A549 (cell line): ENCODE results near the gene RIT1. TPM values are rescaled to one million over a fixed set of nuclear protein-coding genes. Genes with fewer than 3 reads are reported as not detected.

Experiments used
- ATAC-seq, 2 experiments: fragments of 200-7000 bp in 1 of 2; fragments of >200 bp in 1 of 2; cut with Nextera tagmentation in 1 of 2; cut with Tn5 transposase in 1 of 2; 3 replicates each; pipeline versions ENCODE4 v1.8.0 to v1.9.1; 2018 to 2020; ENCODE audit warnings: mild to moderate bottlenecking in 1 of 2, moderate library complexity in 1 of 2
- CTCF ChIA-PET: fragments of 300-600 bp; sonication (Branson Sonifier 250); formaldehyde crosslinking; extraction: SDS; loops from one replicate; lab custom pipeline; 2021; ENCODE audit warnings: antibody characterized with exemption, inconsistent platforms; lab: Yijun Ruan, JAX
- POLR2A ChIA-PET: fragments of 350-600 bp; formaldehyde crosslinking; extraction: SDS; loops from one replicate; lab custom pipeline; 2021; ENCODE audit warnings: antibody characterized with exemption, inconsistent platforms; lab: Yijun Ruan, JAX
- DNase-seq, 2 experiments: peaks; one replicate each; pipeline versions ENCODE4 v3.0.0 to v3.0.0-alpha.2; 2011 to 2016; ENCODE audit warnings: low read depth in 1 of 2, low spot score in 1 of 2
- FAIRE-seq: peaks from 2 replicates; lab custom pipeline; 2011; peaks lifted over from hg19 to GRCh38; lab: Jason Lieb, UNC
- H3K27ac ChIP-seq, 2 experiments: fragments of >200 bp; sonication (Bioruptor Twin); formaldehyde crosslinking; 3 replicates each; pipeline ENCODE4 v1.5.1; 2016 to 2017
- H3K4me1 ChIP-seq: fragments of >200 bp; sonication (Bioruptor Twin); formaldehyde crosslinking; 3 replicates; pipeline ENCODE4 v1.6.1; 2016
- H3K4me2 ChIP-seq: fragments of >200 bp; sonication (Bioruptor Twin); formaldehyde crosslinking; 3 replicates; pipeline ENCODE4 v1.6.1; 2016
- H3K4me3 ChIP-seq: fragments of >200 bp; sonication (Bioruptor Twin); formaldehyde crosslinking; 3 replicates; pipeline ENCODE4 v1.5.1; 2016
- H3K9me3 ChIP-seq: fragments of >200 bp; sonication (Bioruptor Twin); formaldehyde crosslinking; 3 replicates; pipeline ENCODE4 v1.6.1; 2016
- CBX2 ChIP-seq: fragments of 200-600 bp; sonication (generic); IDR thresholded peaks from 2 replicates; pipeline ENCODE4 v1.6.1; 2016; ENCODE audit warnings: low read depth, mild to moderate bottlenecking, borderline replicate concordance
- FOSL2 ChIP-seq, 2 experiments: fragments of 450-650 bp in 1 of 2; fragments of >200 bp in 1 of 2; sonication (Bioruptor Twin) in 1 of 2; formaldehyde crosslinking; IDR thresholded peaks; 2 replicates each; pipeline versions ENCODE4 v1.5.0 to v1.6.1; 2016 to 2020; ENCODE audit warnings: mild to moderate bottlenecking in 1 of 2, moderate library complexity in 1 of 2
- HEYL ChIP-seq: fragments of 250-450 bp; sonication (Bioruptor Pico); IDR thresholded peaks from 2 replicates; pipeline ENCODE4 v1.8.0; 2021; ENCODE audit warnings: mild to moderate bottlenecking, moderate library complexity
- HOXB5 ChIP-seq: fragments of 250-450 bp; sonication (Bioruptor Pico); IDR thresholded peaks from 2 replicates; pipeline ENCODE4 v1.5.0; 2020; ENCODE audit warnings: mild to moderate bottlenecking, moderate library complexity
- KDM5A ChIP-seq: fragments of 200-600 bp; sonication (generic); IDR thresholded peaks from 2 replicates; pipeline ENCODE4 v1.6.1; 2016; ENCODE audit warnings: antibody characterized with exemption, mild to moderate bottlenecking
- PHF8 ChIP-seq: fragments of 200-600 bp; sonication (generic); IDR thresholded peaks from 2 replicates; pipeline ENCODE4 v1.6.1; 2016; ENCODE audit warnings: low read depth, mild to moderate bottlenecking, antibody characterized with exemption, moderate library complexity, borderline replicate concordance
- POLR2AphosphoS2 ChIP-seq: conservative IDR thresholded peaks from 2 replicates; pipeline ENCODE4 v1.6.1; 2012; ENCODE audit warnings: low read length, improper control_type of control experiment, inconsistent platforms
- RAD21 ChIP-seq, 2 experiments: fragments of >200 bp in 1 of 2; sonication (Bioruptor Twin) in 1 of 2; formaldehyde crosslinking in 1 of 2; IDR thresholded peaks in 1 of 2; conservative IDR thresholded peaks in 1 of 2; 2 replicates in 1 of 2; 3 replicates in 1 of 2; pipeline ENCODE4 v1.6.1; 2012 to 2018; ENCODE audit warnings: inconsistent platforms in 1 of 2
- TFCP2L1 ChIP-seq: fragments of 250-450 bp; sonication (Bioruptor Pico); IDR thresholded peaks from 2 replicates; pipeline ENCODE4 v1.5.0; 2021; ENCODE audit warnings: mild to moderate bottlenecking
- ZFP36 ChIP-seq: fragments of 450-650 bp; IDR thresholded peaks from 2 replicates; pipeline ENCODE4 v1.6.1; 2014; ENCODE audit warnings: borderline replicate concordance; ENCODE audit not compliant: partially characterized antibody
- ZNF302 ChIP-seq: fragments of 250-450 bp; sonication (Bioruptor Pico); IDR thresholded peaks from 2 replicates; pipeline ENCODE4 v1.9.0; 2021; ENCODE audit warnings: inconsistent platforms, mild to moderate bottlenecking, moderate library complexity
- WGBS: methylation state at CpG from one replicate; pipeline ENCODE4 v1.1.6; 2017; ENCODE audit errors: missing lambda C conversion rate; 5-methylcytosine and 5-hydroxymethylcytosine counted together
- polyA plus RNA-seq, 4 experiments: library from polyadenylated mRNA; depleted of rRNA in 3 of 4; stranded (reverse); fragments of >200 nt; fragmentation: RNase III in 1 of 4; extraction: RNeasy Plus Mini Kit Qiagen cat#74134 plus additional on column Dnase treatment in 1 of 4; gene quantifications; 2 replicates in 3 of 4; 3 replicates in 1 of 4; pipeline ENCODE4 v1.2.3, GENCODE V29; 2011 to 2017
- TF ChIP-seq, protein P1 (sequence below): fragments of 200-600 bp; sonication (generic); IDR thresholded peaks from 2 replicates; pipeline ENCODE4 v1.6.1; 2016; ENCODE audit warnings: antibody characterized with exemption, mild to moderate bottlenecking, moderate library complexity
- TF ChIP-seq, protein P2 (sequence below): fragments of 250-450 bp; sonication (Bioruptor Pico); IDR thresholded peaks from 2 replicates; pipeline ENCODE4 v1.5.0; 2020; ENCODE audit warnings: low read depth, mild to moderate bottlenecking, moderate library complexity
- TF ChIP-seq, protein P3 (sequence below): fragments of 450-650 bp; IDR thresholded peaks from 2 replicates; pipeline ENCODE4 v1.6.1; 2014; ENCODE audit warnings: antibody characterized with exemption

The RIT1 gene
- polyA plus RNA-seq, 2 of the 4 experiments (the other 2 are of a cell fraction), result 23.6 to 51.9 TPM

GRCh38 chr1:155913969-155914757 lies 3.0 kb upstream of the RIT1 start:
- POLR2A ChIA-PET, result interaction anchor here (0.7 kb wide), 1 partner anchor 30 kb away, joined by 3 read pairs; no protein-coding TSS in a partner anchor
- no peak for DNase-seq
- no peak overlapping the region for H3K4me2 ChIP-seq
- no peak for FAIRE-seq
- H3K4me3 ChIP-seq, result no peak overlapping the region
- no peak overlapping the region for H3K27ac ChIP-seq
- CTCF ChIA-PET, result interaction anchor here (0.7 to 1.9 kb wide), 3 partner anchors 16 to 152 kb away, joined by 3 to 4 read pairs (median 3); no protein-coding TSS in a partner anchor
- 72% methylated on average over 6 of the region's 6 CpGs for WGBS
- H3K9me3 ChIP-seq, result no peaks in the 10 kb centered on the region
- H3K4me1 ChIP-seq, result peaks cover 20% of the 10 kb centered on the region
- ATAC-seq, result no peak
- TF ChIP-seq KDM5A (no peak), TFCP2L1 (CRISPR knock-in tag) (no peak), ZNF302 (CRISPR knock-in tag) (no peak), ZFP36 (no peak), HEYL (CRISPR knock-in tag) (no peak), POLR2AphosphoS2 (no peak), HOXB5 (no peak)
- TF ChIP-seq, protein P1, sequence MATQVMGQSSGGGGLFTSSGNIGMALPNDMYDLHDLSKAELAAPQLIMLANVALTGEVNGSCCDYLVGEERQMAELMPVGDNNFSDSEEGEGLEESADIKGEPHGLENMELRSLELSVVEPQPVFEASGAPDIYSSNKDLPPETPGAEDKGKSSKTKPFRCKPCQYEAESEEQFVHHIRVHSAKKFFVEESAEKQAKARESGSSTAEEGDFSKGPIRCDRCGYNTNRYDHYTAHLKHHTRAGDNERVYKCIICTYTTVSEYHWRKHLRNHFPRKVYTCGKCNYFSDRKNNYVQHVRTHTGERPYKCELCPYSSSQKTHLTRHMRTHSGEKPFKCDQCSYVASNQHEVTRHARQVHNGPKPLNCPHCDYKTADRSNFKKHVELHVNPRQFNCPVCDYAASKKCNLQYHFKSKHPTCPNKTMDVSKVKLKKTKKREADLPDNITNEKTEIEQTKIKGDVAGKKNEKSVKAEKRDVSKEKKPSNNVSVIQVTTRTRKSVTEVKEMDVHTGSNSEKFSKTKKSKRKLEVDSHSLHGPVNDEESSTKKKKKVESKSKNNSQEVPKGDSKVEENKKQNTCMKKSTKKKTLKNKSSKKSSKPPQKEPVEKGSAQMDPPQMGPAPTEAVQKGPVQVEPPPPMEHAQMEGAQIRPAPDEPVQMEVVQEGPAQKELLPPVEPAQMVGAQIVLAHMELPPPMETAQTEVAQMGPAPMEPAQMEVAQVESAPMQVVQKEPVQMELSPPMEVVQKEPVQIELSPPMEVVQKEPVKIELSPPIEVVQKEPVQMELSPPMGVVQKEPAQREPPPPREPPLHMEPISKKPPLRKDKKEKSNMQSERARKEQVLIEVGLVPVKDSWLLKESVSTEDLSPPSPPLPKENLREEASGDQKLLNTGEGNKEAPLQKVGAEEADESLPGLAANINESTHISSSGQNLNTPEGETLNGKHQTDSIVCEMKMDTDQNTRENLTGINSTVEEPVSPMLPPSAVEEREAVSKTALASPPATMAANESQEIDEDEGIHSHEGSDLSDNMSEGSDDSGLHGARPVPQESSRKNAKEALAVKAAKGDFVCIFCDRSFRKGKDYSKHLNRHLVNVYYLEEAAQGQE, result no peak
- TF ChIP-seq, protein P2, sequence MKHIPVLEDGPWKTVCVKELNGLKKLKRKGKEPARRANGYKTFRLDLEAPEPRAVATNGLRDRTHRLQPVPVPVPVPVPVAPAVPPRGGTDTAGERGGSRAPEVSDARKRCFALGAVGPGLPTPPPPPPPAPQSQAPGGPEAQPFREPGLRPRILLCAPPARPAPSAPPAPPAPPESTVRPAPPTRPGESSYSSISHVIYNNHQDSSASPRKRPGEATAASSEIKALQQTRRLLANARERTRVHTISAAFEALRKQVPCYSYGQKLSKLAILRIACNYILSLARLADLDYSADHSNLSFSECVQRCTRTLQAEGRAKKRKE (CRISPR knock-in tag), result no peak

DNA sequence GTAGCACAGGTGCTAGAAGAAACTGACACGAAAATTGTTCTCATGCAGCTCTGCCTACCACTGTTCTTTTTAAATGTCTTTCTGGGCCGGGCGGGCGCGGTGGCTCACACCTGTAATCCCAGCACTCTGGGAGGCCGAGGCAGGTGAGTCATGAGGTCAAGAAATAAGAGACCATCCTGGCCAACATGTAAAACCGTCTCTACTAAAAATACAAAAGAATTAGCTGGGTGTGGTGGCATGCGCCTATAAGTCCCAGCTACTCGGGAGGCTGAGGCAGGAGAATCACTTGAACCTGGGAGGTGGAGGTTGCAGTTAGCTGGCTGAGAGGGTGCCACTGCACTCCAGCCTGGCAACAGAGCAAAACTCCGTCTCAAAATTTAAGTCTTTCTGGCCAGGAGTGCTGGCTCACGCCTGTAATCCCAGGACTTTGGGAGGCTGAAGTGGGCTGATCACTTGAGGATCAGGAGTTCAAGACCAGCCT lies 947 bp upstream of the RIT1 start:
- no peak for ATAC-seq
- POLR2A ChIA-PET, result no interaction called here
- TF ChIP-seq HOXB5, result no peak
- TF ChIP-seq FOSL2 (IDR thresholded peaks at IDR 0.05), result no peak
- TF ChIP-seq FOSL2 (CRISPR knock-in tag; IDR thresholded peaks at IDR 0.05), result 0 out of 2 replicates have a peak, but pooled peaks have one; percentile 16
- TF ChIP-seq, all 56 proteins: peak for 1
- H3K4me3 ChIP-seq, result no peak overlapping the region; the same call in 2 of the 3 replicates
- CTCF ChIA-PET, result interaction anchor here (0.8 to 1.5 kb wide), 3 partner anchors 17 to 26 kb away, joined by 3 to 4 read pairs (median 3); no protein-coding TSS in a partner anchor
- DNase-seq (no peak), FAIRE-seq (no peak)
- H3K9me3 ChIP-seq, result no peaks in the 10 kb centered on the region
- H3K4me2 ChIP-seq, result peak overlapping the region; percentile 80
- peaks cover 20% of the 10 kb centered on the region for H3K4me1 ChIP-seq
- no peak overlapping the region; a peak in 1 of 6 replicates for H3K27ac ChIP-seq
- WGBS, result 76% methylated on average over 11 of the region's 11 CpGs

DNA sequence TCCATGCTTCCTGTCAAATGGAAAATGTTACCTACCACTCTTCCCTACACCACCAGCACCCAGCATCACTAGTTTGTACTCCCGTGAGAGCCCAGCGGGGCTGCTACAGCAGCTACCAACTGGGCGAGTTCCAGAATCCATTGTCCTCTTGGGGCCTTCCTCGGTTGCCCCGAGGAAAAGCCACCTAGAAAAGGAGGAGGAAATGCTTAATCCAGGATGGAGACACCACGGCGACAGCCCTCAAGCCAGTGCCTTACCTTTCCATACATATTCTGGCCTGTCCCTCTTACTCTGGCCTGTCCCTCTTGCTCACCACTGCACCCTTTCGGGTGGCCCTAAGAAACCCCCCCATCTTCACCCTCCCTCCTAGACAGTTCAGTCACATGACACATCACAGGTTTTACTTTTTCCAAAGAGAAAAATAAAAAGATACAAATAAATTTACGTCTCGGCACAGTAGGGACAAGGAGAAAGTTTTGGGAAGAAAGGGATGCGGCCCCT lies 478 bp downstream of the RIT1 start:
- ATAC-seq (peak; percentile 80 to 84), DNase-seq (peak in 1 of 2 experiments; percentile 59), FAIRE-seq (no peak)
- Histone ChIP-seq H3K4me1 (peaks cover 20% of the 10 kb centered on the region), H3K9me3 (no peaks in the 10 kb centered on the region), H3K4me3 (peak overlapping the region; percentile 67), H3K4me2 (peak overlapping the region; percentile 80), H3K27ac (peak overlapping the region; percentile 84 to 96)
- CTCF ChIA-PET, result interaction anchor here (0.6 kb wide), 1 partner anchor 242 kb away, joined by 3 read pairs; no protein-coding TSS in a partner anchor
- TF ChIP-seq RAD21 (conservative IDR thresholded peaks at IDR 0.05 in 1 of 2, IDR thresholded peaks at IDR 0.05 in 1 of 2) (peak in 1 of 2 experiments; percentile 13; a peak in 1 of 5 replicates), CBX2 (no peak), PHF8 (0 out of 2 replicates have a peak, but pooled peaks have one; percentile 20)
- TF ChIP-seq, protein P3, sequence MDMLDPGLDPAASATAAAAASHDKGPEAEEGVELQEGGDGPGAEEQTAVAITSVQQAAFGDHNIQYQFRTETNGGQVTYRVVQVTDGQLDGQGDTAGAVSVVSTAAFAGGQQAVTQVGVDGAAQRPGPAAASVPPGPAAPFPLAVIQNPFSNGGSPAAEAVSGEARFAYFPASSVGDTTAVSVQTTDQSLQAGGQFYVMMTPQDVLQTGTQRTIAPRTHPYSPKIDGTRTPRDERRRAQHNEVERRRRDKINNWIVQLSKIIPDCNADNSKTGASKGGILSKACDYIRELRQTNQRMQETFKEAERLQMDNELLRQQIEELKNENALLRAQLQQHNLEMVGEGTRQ, result peak; percentile 77
- WGBS, result 4% methylated on average over 11 of the region's 11 CpGs
- POLR2A ChIA-PET, result interaction anchor here (1.0 kb wide), 1 partner anchor 28 kb away, joined by 3 read pairs; no protein-coding TSS in a partner anchor
